ENCODE results near the gene EHBP1L1.

EHBP1L1 gene

GRCh38 chr11:65611758-65612603 is 36.1 kb downstream of the EHBP1L1 start:
- H3K36me3 ChIP-seq (ENCODE audit: control insufficient read depth, insufficient read depth, low read length), result no peaks in the 10 kb centered on the region
- WGBS (ENCODE audit: insufficient coverage, insufficient read length), result no CpG with 5 or more reads among the region's 12 CpGs
- H3K4me3 ChIP-seq (ENCODE audit: low read length), result no peak overlapping the region
- H3K27ac ChIP-seq (ENCODE audit: low read length), result no peak overlapping the region
- peaks cover 7% of the 10 kb centered on the region for H3K4me1 ChIP-seq (ENCODE audit: control insufficient read depth, insufficient read depth, low read length)
- no peak for DNase-seq (ENCODE audit: low read depth, low spot score)
- no peaks in the 10 kb centered on the region for H3K9me3 ChIP-seq (ENCODE audit: control insufficient read depth, insufficient read depth, low read length)
- no peaks in the 10 kb centered on the region for H3K27me3 ChIP-seq (ENCODE audit: control insufficient read depth, insufficient read depth, low read length)

- Histone ChIP-seq H3K4me1 (ENCODE audit: control insufficient read depth, insufficient read depth, low read length) (peaks cover 6% of the 10 kb centered on the region), H3K36me3 (ENCODE audit: control insufficient read depth, insufficient read depth, low read length) (0 out of 2 replicates have a peak, but pooled peaks cover 7% of the 10 kb centered on the region), H3K9me3 (ENCODE audit: control insufficient read depth, insufficient read depth, low read length) (no peaks in the 10 kb centered on the region), H3K4me3 (ENCODE audit: low read length) (no peak overlapping the region), H3K27ac (ENCODE audit: low read length) (no peak overlapping the region), H3K27me3 (ENCODE audit: control insufficient read depth, insufficient read depth, low read length) (no peaks in the 10 kb centered on the region)
- WGBS (ENCODE audit: insufficient coverage, insufficient read length), result no CpG with 5 or more reads among the region's 7 CpGs
- DNase-seq (ENCODE audit: low read depth, low spot score), result no peak
These were observed 36.8 kb downstream of the EHBP1L1 start for GRCh38 chr11:65612691-65613090.

- Histone ChIP-seq H3K36me3 (ENCODE audit: control insufficient read depth, insufficient read depth, low read length) (peaks cover 11% of the 10 kb centered on the region; the same call in 1 of the 2 replicates), H3K4me3 (ENCODE audit: low read length) (peak overlapping the region; percentile 69), H3K4me1 (ENCODE audit: control insufficient read depth, insufficient read depth, low read length) (peaks cover 4% of the 10 kb centered on the region; the same call in 1 of the 2 replicates), H3K9me3 (ENCODE audit: control insufficient read depth, insufficient read depth, low read length) (no peaks in the 10 kb centered on the region), H3K27ac (ENCODE audit: low read length) (no peak overlapping the region), H3K27me3 (ENCODE audit: control insufficient read depth, insufficient read depth, low read length) (no peaks in the 10 kb centered on the region)
- no CpG with 5 or more reads among the region's 43 CpGs for WGBS (ENCODE audit: insufficient coverage, insufficient read length)
- DNase-seq (ENCODE audit: low read depth, low spot score), result no peak
These were observed 37.5 kb downstream of the EHBP1L1 start for GRCh38 chr11:65613091-65613928.

GRCh38 chr11:65615229-65615949 is 39.5 kb downstream of the EHBP1L1 start, which contains the start of gene PCNX3:
Gene PCNX3 (plus strand): TSS chr11:65615776. CDS start chr11:65616312, 536 bp downstream.
- peak within 1 kb of the TSS; percentile 90 for H3K4me3 ChIP-seq (ENCODE audit: low read length)
- H3K27ac ChIP-seq (ENCODE audit: low read length), result no peak within 1 kb of the TSS
- WGBS (ENCODE audit: insufficient coverage, insufficient read length), result no CpG with 5 or more reads among the region's 55 CpGs
- no peaks in the 10 kb centered on the region for H3K9me3 ChIP-seq (ENCODE audit: control insufficient read depth, insufficient read depth, low read length)
- H3K4me1 ChIP-seq (ENCODE audit: control insufficient read depth, insufficient read depth, low read length), result peaks cover 4% of the 10 kb centered on the region; the same call in 1 of the 2 replicates
- H3K27me3 ChIP-seq (ENCODE audit: control insufficient read depth, insufficient read depth, low read length), result no peaks in the 10 kb centered on the region
- H3K36me3 ChIP-seq (ENCODE audit: control insufficient read depth, insufficient read depth, low read length), result peaks cover 31% of the 10 kb centered on the region
- peak; percentile 100 for DNase-seq (ENCODE audit: low read depth, low spot score)

- Histone ChIP-seq H3K36me3 (ENCODE audit: control insufficient read depth, insufficient read depth, low read length) (peaks cover 37% of the 10 kb centered on the region), H3K9me3 (ENCODE audit: control insufficient read depth, insufficient read depth, low read length) (no peaks in the 10 kb centered on the region), H3K27me3 (ENCODE audit: control insufficient read depth, insufficient read depth, low read length) (no peaks in the 10 kb centered on the region), H3K4me3 (ENCODE audit: low read length) (peak overlapping the region; percentile 90), H3K4me1 (ENCODE audit: control insufficient read depth, insufficient read depth, low read length) (peaks cover 4% of the 10 kb centered on the region; the same call in 1 of the 2 replicates), H3K27ac (ENCODE audit: low read length) (no peak overlapping the region)
- no CpG with 5 or more reads among the region's 50 CpGs for WGBS (ENCODE audit: insufficient coverage, insufficient read length)
- DNase-seq (ENCODE audit: low read depth, low spot score), result no peak
These were observed 40.2 kb downstream of the EHBP1L1 start for GRCh38 chr11:65615950-65616574.

GRCh38 chr11:65616575-65617001 is 40.7 kb downstream of the EHBP1L1 start:
- Histone ChIP-seq H3K9me3 (ENCODE audit: control insufficient read depth, insufficient read depth, low read length) (no peaks in the 10 kb centered on the region), H3K4me3 (ENCODE audit: low read length) (peak overlapping the region; percentile 90; the same call in 1 of the 2 replicates), H3K36me3 (ENCODE audit: control insufficient read depth, insufficient read depth, low read length) (peaks cover 37% of the 10 kb centered on the region), H3K27me3 (ENCODE audit: control insufficient read depth, insufficient read depth, low read length) (no peaks in the 10 kb centered on the region), H3K4me1 (ENCODE audit: control insufficient read depth, insufficient read depth, low read length) (peaks cover 4% of the 10 kb centered on the region; the same call in 1 of the 2 replicates), H3K27ac (ENCODE audit: low read length) (no peak overlapping the region)
- no CpG with 5 or more reads among the region's 10 CpGs for WGBS (ENCODE audit: insufficient coverage, insufficient read length)
- DNase-seq (ENCODE audit: low read depth, low spot score), result no peak

- no peak overlapping the region for H3K4me3 ChIP-seq (ENCODE audit: low read length)
- no peak for DNase-seq (ENCODE audit: low read depth, low spot score)
- H3K4me1 ChIP-seq (ENCODE audit: control insufficient read depth, insufficient read depth, low read length), result peaks cover 4% of the 10 kb centered on the region; the same call in 1 of the 2 replicates
- H3K36me3 ChIP-seq (ENCODE audit: control insufficient read depth, insufficient read depth, low read length), result peaks cover 37% of the 10 kb centered on the region
- no peaks in the 10 kb centered on the region for H3K27me3 ChIP-seq (ENCODE audit: control insufficient read depth, insufficient read depth, low read length)
- no CpG with 5 or more reads among the region's 17 CpGs for WGBS (ENCODE audit: insufficient coverage, insufficient read length)
- H3K27ac ChIP-seq (ENCODE audit: low read length), result no peak overlapping the region
- no peaks in the 10 kb centered on the region for H3K9me3 ChIP-seq (ENCODE audit: control insufficient read depth, insufficient read depth, low read length)
These were observed 41.4 kb downstream of the EHBP1L1 start for GRCh38 chr11:65617136-65617850.

- Histone ChIP-seq H3K4me3 (ENCODE audit: low read length) (no peak overlapping the region), H3K36me3 (ENCODE audit: control insufficient read depth, insufficient read depth, low read length) (peaks cover 37% of the 10 kb centered on the region)
- no peak for DNase-seq (ENCODE audit: low read depth, low spot score)
These were observed 42.3 kb downstream of the EHBP1L1 start for GRCh38 chr11:65617990-65618751.

GRCh38 chr11:65618763-65619162 is 42.9 kb downstream of the EHBP1L1 start:
- Histone ChIP-seq H3K27me3 (ENCODE audit: control insufficient read depth, insufficient read depth, low read length) (no peaks in the 10 kb centered on the region), H3K36me3 (ENCODE audit: control insufficient read depth, insufficient read depth, low read length) (peaks cover 37% of the 10 kb centered on the region), H3K9me3 (ENCODE audit: control insufficient read depth, insufficient read depth, low read length) (no peaks in the 10 kb centered on the region), H3K4me1 (ENCODE audit: control insufficient read depth, insufficient read depth, low read length) (peaks cover 2% of the 10 kb centered on the region; the same call in 1 of the 2 replicates), H3K27ac (ENCODE audit: low read length) (no peak overlapping the region), H3K4me3 (ENCODE audit: low read length) (no peak overlapping the region)
- DNase-seq (ENCODE audit: low read depth, low spot score), result no peak
- no CpG with 5 or more reads among the region's 14 CpGs for WGBS (ENCODE audit: insufficient coverage, insufficient read length)

More at GRCh38 chr11:65617990-65618751, 42.3 kb downstream of the EHBP1L1 start:
- H3K9me3 ChIP-seq (ENCODE audit: control insufficient read depth, insufficient read depth, low read length), result no peaks in the 10 kb centered on the region
- H3K4me1 ChIP-seq (ENCODE audit: control insufficient read depth, insufficient read depth, low read length), result peaks cover 4% of the 10 kb centered on the region; the same call in 1 of the 2 replicates
- no peak overlapping the region for H3K27ac ChIP-seq (ENCODE audit: low read length)
- H3K27me3 ChIP-seq (ENCODE audit: control insufficient read depth, insufficient read depth, low read length), result no peaks in the 10 kb centered on the region
- no CpG with 5 or more reads among the region's 33 CpGs for WGBS (ENCODE audit: insufficient coverage, insufficient read length)
